Omental fat pad (tissue), 4 donors: ENCODE data around the gene LDLRAD3. TPM values are rescaled to one million over a fixed set of nuclear protein-coding genes. Genes with fewer than 3 reads are reported as not detected.

Source experiments
- ATAC-seq: fragments of 150-250 bp; one replicate; pipeline ENCODE4 v1.9.1; 2016; ENCODE audit warnings: mild to moderate bottlenecking, moderate library complexity; ENCODE audit not compliant: low FRiP score
- DNase-seq: peaks from one replicate; pipeline ENCODE4 v3.0.0-alpha.2; 2019; ENCODE audit warnings: low spot score
- CTCF ChIP-seq, 3 donors: fragments of 450-650 bp; IDR thresholded peaks; one replicate each; pipeline ENCODE4 v1.5.1; 2016 to 2017; ENCODE audit warnings: antibody characterized with exemption in 3 of 3, mild to moderate bottlenecking in 3 of 3, moderate library complexity in 2 of 3
- total RNA-seq, 4 donors: library from RNA; depleted of rRNA; stranded (reverse); fragments of >200 nt; gene quantifications; one replicate each; pipeline ENCODE4 v1.1.0, GENCODE V29; 2016

Gene LDLRAD3
- total RNA-seq, 4 donors from 2014 or later = 15.6 to 70.2 (median 25.7) TPM

- DNase-seq (no peak), ATAC-seq (no peak)
- TF ChIP-seq CTCF (IDR thresholded peaks at IDR 0.05) = no peak
Measured at GRCh38 chr11:35964841-35965240, 21.0 kb downstream of the LDLRAD3 start.

GRCh38 chr11:35967042-35967441 is 23.2 kb downstream of the LDLRAD3 start:
- DNase-seq (no peak), ATAC-seq (no peak)
- TF ChIP-seq CTCF (IDR thresholded peaks at IDR 0.05) = no peak

- DNase-seq (no peak), ATAC-seq (no peak)
- TF ChIP-seq CTCF (IDR thresholded peaks at IDR 0.05) = no peak
Measured at GRCh38 chr11:35968386-35969088, 24.7 kb downstream of the LDLRAD3 start.

- DNase-seq (no peak), ATAC-seq (no peak)
- TF ChIP-seq CTCF (IDR thresholded peaks at IDR 0.05) = no peak
Measured at GRCh38 chr11:35969089-35970042, 25.5 kb downstream of the LDLRAD3 start.

- DNase-seq = no peak
- ATAC-seq = no peak
- no peak for TF ChIP-seq CTCF (IDR thresholded peaks at IDR 0.05)
Measured at GRCh38 chr11:35970445-35970844, 26.6 kb downstream of the LDLRAD3 start.

- DNase-seq (no peak), ATAC-seq (no peak)
- no peak for TF ChIP-seq CTCF (IDR thresholded peaks at IDR 0.05)
Measured at GRCh38 chr11:35971841-35972422, 28.1 kb downstream of the LDLRAD3 start.
